Tibial nerve (tissue), 4 donors: ENCODE data around the gene TPSG1.

Experiments
- CTCF ChIP-seq, 5 experiments: fragments of 200-600 bp in 3 of 5; fragments of 450-650 bp in 2 of 5; sonication (generic) in 3 of 5; IDR thresholded peaks; one replicate each; pipeline ENCODE4 v1.5.1; 2016 to 2019; ENCODE audit warnings: antibody characterized with exemption in 5 of 5, mild to moderate bottlenecking in 3 of 5, moderate library complexity in 2 of 5
- EP300 ChIP-seq, 2 donors: sonication (generic); formaldehyde crosslinking; IDR thresholded peaks; one replicate each; pipeline ENCODE4 v1.6.1; 2017; ENCODE audit warnings: antibody characterized with exemption in 2 of 2, mild to moderate bottlenecking in 1 of 2

DNA sequence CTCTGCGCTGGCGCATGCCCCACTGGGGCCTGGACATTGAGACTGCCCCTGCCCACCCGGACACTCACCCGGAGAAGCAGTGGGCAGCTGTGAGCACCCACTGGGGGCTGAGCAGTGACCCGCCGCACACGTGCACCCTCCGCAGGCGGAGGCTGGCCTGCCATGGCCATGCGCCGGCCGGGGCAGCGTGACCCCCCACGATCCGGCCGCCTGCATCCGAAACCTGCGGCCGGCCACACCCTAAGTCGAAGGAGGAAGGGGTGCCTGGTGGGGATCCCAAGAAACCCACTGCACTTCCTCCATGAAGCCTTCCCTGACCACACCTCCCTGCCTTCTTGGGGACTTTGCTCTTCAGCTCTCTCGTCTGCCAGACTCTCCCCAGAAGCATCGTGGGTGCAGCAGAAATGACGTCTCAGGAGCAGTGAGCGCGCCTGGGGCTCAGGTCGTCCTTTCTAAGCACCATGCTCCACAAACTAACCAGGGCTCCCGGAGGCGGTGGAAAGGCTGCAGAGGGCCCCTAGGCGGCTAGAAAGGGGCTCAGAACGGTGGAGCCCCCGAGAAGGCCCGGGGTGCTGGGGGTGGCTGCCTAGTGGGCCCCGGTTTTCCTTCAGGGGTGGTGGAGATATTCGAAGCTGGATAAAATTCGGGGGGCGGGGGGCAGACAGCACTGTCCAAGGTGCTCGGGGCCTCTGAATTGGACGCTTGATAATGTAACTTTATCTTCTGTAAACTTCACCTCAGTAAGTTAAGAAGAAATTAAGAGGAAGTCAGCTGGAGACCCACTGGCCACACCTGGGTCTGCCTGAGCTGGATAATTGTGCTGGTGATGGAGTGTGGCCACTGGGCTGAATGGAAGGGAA is 1.5 kb downstream of the TPSG1 start:
- TF ChIP-seq CTCF (IDR thresholded peaks at IDR 0.05) = no peak
- no peak for TF ChIP-seq EP300 (IDR thresholded peaks at IDR 0.05)
